GM23338 (cell line): ENCODE data around the gene FOXP4. TPM values are rescaled to one million over a fixed set of nuclear protein-coding genes. Genes with fewer than 3 reads are reported as not detected.

Experiments
- ATAC-seq: fragments of 200-7000 bp; cut with Tn5 transposase; 3 replicates; pipeline ENCODE4 v1.9.1; 2020
- DNase-seq: peaks from one replicate; pipeline ENCODE4 v3.0.0-alpha.2; 2015; ENCODE audit warnings: low spot score
- H2AFZ ChIP-seq: fragments of 200-600 bp; sonication (generic); 2 replicates; pipeline ENCODE4 v1.8.0; 2016; ENCODE audit warnings: antibody characterized with exemption, mild to moderate bottlenecking, moderate library complexity
- H3F3A ChIP-seq: fragments of 200-600 bp; sonication (generic); replicated peaks from 2 replicates; pipeline ENCODE4 v1.8.0; 2017; ENCODE audit warnings: antibody characterized with exemption, mixed run types, low read depth
- H3K27ac ChIP-seq: fragments of 200-600 bp; sonication (generic); 2 replicates; pipeline ENCODE4 v1.6.1; 2016; ENCODE audit warnings: low read depth
- H3K27me3 ChIP-seq: fragments of 200-600 bp; sonication (generic); 2 replicates; pipeline ENCODE4 v1.8.0; 2016; ENCODE audit warnings: mild to moderate bottlenecking, mixed run types, moderate library complexity; ENCODE audit not compliant: insufficient read depth
- H3K36me3 ChIP-seq: fragments of 200-600 bp; sonication (generic); 2 replicates; pipeline ENCODE4 v1.8.0; 2016; ENCODE audit warnings: mild to moderate bottlenecking; ENCODE audit not compliant: insufficient read depth
- H3K4me1 ChIP-seq: fragments of 200-600 bp; sonication (generic); 2 replicates; pipeline ENCODE4 v1.8.0; 2016; ENCODE audit warnings: mild to moderate bottlenecking, moderate library complexity; ENCODE audit not compliant: insufficient read depth
- H3K4me2 ChIP-seq: fragments of 200-600 bp; sonication (generic); 2 replicates; pipeline ENCODE4 v1.7.1; 2017; ENCODE audit warnings: mixed run types
- H3K4me3 ChIP-seq: fragments of 200-600 bp; sonication (generic); 2 replicates; pipeline ENCODE4 v1.6.1; 2016; ENCODE audit warnings: mixed run types
- H3K79me2 ChIP-seq: fragments of 200-600 bp; sonication (generic); replicated peaks from 2 replicates; pipeline ENCODE4 v1.8.0; 2017; ENCODE audit warnings: mild to moderate bottlenecking; ENCODE audit not compliant: insufficient read depth
- H3K9me2 ChIP-seq: fragments of 200-600 bp; sonication (generic); 2 replicates; pipeline ENCODE4 v1.8.0; 2017; ENCODE audit not compliant: insufficient read depth
- H4K20me1 ChIP-seq: fragments of 200-600 bp; sonication (generic); replicated peaks from 2 replicates; pipeline ENCODE4 v1.8.0; 2017; ENCODE audit warnings: mild to moderate bottlenecking; ENCODE audit not compliant: insufficient read depth
- H3K27ac Mint-ChIP-seq: 2 replicates; pipeline ENCODE4 v1.8.0; 2020; ENCODE audit warnings: inconsistent platforms, mild to moderate bottlenecking, moderate library complexity, mixed read lengths
- H3K27me3 Mint-ChIP-seq: 3 replicates; pipeline ENCODE4 v1.8.0; 2022; ENCODE audit warnings: low read depth, mild to moderate bottlenecking, moderate library complexity, mixed read lengths, inconsistent platforms; ENCODE audit not compliant: insufficient read depth, poor library complexity
- H3K36me3 Mint-ChIP-seq: 3 replicates; pipeline ENCODE4 v1.8.0; 2021; ENCODE audit warnings: low read depth, mild to moderate bottlenecking, inconsistent platforms, moderate library complexity, mixed read lengths
- H3K4me1 Mint-ChIP-seq: 3 replicates; pipeline ENCODE4 v1.8.0; 2020; ENCODE audit warnings: mild to moderate bottlenecking, inconsistent platforms, mixed read lengths
- H3K4me3 Mint-ChIP-seq: 3 replicates; pipeline ENCODE4 v1.8.0; 2021; ENCODE audit warnings: moderate library complexity, mild to moderate bottlenecking, inconsistent platforms, mixed read lengths
- H3K9me3 Mint-ChIP-seq: 3 replicates; pipeline ENCODE4 v1.8.0; 2020; ENCODE audit warnings: moderate library complexity, mild to moderate bottlenecking, inconsistent platforms, mixed read lengths
- CREB1 ChIP-seq: fragments of 250-450 bp; sonication (Bioruptor Pico); IDR thresholded peaks from 2 replicates; pipeline ENCODE4 v1.5.0; 2020; ENCODE audit warnings: low read depth, mild to moderate bottlenecking, moderate library complexity
- ETS1 ChIP-seq: IDR thresholded peaks from 2 replicates; pipeline ENCODE4 v1.6.1; 2016; ENCODE audit warnings: antibody characterized with exemption
- EZH2 ChIP-seq: fragments of 200-600 bp; sonication (generic); IDR thresholded peaks from one replicate; pipeline ENCODE4 v1.8.0; 2017; ENCODE audit warnings: antibody characterized with exemption, mild to moderate bottlenecking, low read depth; ENCODE audit not compliant: unreplicated experiment
- EZH2phosphoT487 ChIP-seq: fragments of 200-600 bp; sonication (generic); IDR thresholded peaks from one replicate; pipeline ENCODE4 v1.8.1; 2018; ENCODE audit warnings: antibody characterized with exemption; ENCODE audit not compliant: unreplicated experiment
- JUNB ChIP-seq: IDR thresholded peaks from one replicate; pipeline ENCODE4 v1.6.1; 2016; ENCODE audit warnings: antibody characterized with exemption; ENCODE audit not compliant: unreplicated experiment
- NANOG ChIP-seq: IDR thresholded peaks from 2 replicates; pipeline ENCODE4 v1.6.1; 2016; ENCODE audit warnings: antibody characterized with exemption, borderline replicate concordance
- POLR2AphosphoS5 ChIP-seq: IDR thresholded peaks from 2 replicates; pipeline ENCODE4 v1.6.1; 2016; ENCODE audit warnings: antibody characterized with exemption, low read depth
- STAT1 ChIP-seq: IDR thresholded peaks from one replicate; pipeline ENCODE4 v1.6.1; 2016; ENCODE audit warnings: antibody characterized with exemption; ENCODE audit not compliant: unreplicated experiment
- ZNF114 ChIP-seq: fragments of 250-450 bp; sonication (Bioruptor Pico); IDR thresholded peaks from 2 replicates; pipeline ENCODE4 v1.5.0; 2020; ENCODE audit warnings: mild to moderate bottlenecking, moderate library complexity
- ZNF331 ChIP-seq: fragments of 250-450 bp; sonication (Bioruptor Pico); IDR thresholded peaks from 2 replicates; pipeline ENCODE4 v1.5.0; 2020; ENCODE audit warnings: low read depth, mild to moderate bottlenecking, moderate library complexity
- polyA plus RNA-seq: library from polyadenylated mRNA; unstranded; fragments of >200 nt; fragmentation: Nextera tagmentation; extraction: Ambion mirVana; gene quantifications from 2 replicates; pipeline ENCODE4 v1.2.1, GENCODE V29; 2016
- total RNA-seq: library from RNA; depleted of rRNA; stranded (reverse); fragments of >200 nt; shearing (Covaris generic); gene quantifications from 2 replicates; pipeline ENCODE4 v1.2.3, GENCODE V29; 2014
- TF ChIP-seq, protein P1 (sequence below): fragments of 250-450 bp; sonication (Bioruptor Pico); IDR thresholded peaks from 2 replicates; pipeline ENCODE4 v1.5.0; 2020; ENCODE audit warnings: mild to moderate bottlenecking, moderate library complexity
- TF ChIP-seq, protein P2 (sequence below): IDR thresholded peaks from one replicate; pipeline ENCODE4 v1.6.1; 2018; ENCODE audit warnings: antibody characterized with exemption; ENCODE audit not compliant: unreplicated experiment
- TF ChIP-seq, protein P3 (sequence below), 2 experiments: fragments of 200-600 bp in 1 of 2; sonication (generic) in 1 of 2; conservative IDR thresholded peaks; 2 replicates each; pipeline versions ENCODE4 v1.5.1 to v1.6.1; 2016 to 2017; ENCODE audit warnings: antibody characterized with exemption in 2 of 2, low read depth in 2 of 2, mild to moderate bottlenecking in 2 of 2, moderate library complexity in 1 of 2

Gene FOXP4
- total and polyA plus RNA-seq, 2 experiments from 2014 or later: 5.1 to 13.5 TPM

- Mint-ChIP-seq H3K27ac (no peak overlapping the region), H3K4me1 (peaks cover 30% of the 10 kb centered on the region), H3K4me3 (no peak overlapping the region), H3K36me3 (peaks cover 50% of the 10 kb centered on the region), H3K9me3 (no peaks in the 10 kb centered on the region), H3K27me3 (peaks cover 5% of the 10 kb centered on the region)
- Histone ChIP-seq H2AFZ (no peak overlapping the region), H3K36me3 (no peaks in the 10 kb centered on the region), H4K20me1 (peaks cover 6% of the 10 kb centered on the region; the same call in 1 of the 2 replicates), H3K9me2 (no peaks in the 10 kb centered on the region), H3K4me2 (no peak overlapping the region), H3K27me3 (0 out of 2 replicates have a peak, but pooled peaks cover 6% of the 10 kb centered on the region), H3K27ac (no peak overlapping the region), H3K4me1 (peaks cover 26% of the 10 kb centered on the region), H3K4me3 (no peak overlapping the region), H3F3A (no peaks in the 10 kb centered on the region), H3K79me2 (no peaks in the 10 kb centered on the region)
- ATAC-seq: no peak
- DNase-seq: no peak
- TF ChIP-seq STAT1 (no peak), ZNF331 (CRISPR knock-in tag) (no peak), POLR2AphosphoS5 (no peak), JUNB (no peak), ETS1 (no peak), NANOG (no peak), ZNF114 (CRISPR knock-in tag) (no peak), EZH2 (no peak), EZH2phosphoT487 (no peak), CREB1 (no peak)
- TF ChIP-seq, protein P1, sequence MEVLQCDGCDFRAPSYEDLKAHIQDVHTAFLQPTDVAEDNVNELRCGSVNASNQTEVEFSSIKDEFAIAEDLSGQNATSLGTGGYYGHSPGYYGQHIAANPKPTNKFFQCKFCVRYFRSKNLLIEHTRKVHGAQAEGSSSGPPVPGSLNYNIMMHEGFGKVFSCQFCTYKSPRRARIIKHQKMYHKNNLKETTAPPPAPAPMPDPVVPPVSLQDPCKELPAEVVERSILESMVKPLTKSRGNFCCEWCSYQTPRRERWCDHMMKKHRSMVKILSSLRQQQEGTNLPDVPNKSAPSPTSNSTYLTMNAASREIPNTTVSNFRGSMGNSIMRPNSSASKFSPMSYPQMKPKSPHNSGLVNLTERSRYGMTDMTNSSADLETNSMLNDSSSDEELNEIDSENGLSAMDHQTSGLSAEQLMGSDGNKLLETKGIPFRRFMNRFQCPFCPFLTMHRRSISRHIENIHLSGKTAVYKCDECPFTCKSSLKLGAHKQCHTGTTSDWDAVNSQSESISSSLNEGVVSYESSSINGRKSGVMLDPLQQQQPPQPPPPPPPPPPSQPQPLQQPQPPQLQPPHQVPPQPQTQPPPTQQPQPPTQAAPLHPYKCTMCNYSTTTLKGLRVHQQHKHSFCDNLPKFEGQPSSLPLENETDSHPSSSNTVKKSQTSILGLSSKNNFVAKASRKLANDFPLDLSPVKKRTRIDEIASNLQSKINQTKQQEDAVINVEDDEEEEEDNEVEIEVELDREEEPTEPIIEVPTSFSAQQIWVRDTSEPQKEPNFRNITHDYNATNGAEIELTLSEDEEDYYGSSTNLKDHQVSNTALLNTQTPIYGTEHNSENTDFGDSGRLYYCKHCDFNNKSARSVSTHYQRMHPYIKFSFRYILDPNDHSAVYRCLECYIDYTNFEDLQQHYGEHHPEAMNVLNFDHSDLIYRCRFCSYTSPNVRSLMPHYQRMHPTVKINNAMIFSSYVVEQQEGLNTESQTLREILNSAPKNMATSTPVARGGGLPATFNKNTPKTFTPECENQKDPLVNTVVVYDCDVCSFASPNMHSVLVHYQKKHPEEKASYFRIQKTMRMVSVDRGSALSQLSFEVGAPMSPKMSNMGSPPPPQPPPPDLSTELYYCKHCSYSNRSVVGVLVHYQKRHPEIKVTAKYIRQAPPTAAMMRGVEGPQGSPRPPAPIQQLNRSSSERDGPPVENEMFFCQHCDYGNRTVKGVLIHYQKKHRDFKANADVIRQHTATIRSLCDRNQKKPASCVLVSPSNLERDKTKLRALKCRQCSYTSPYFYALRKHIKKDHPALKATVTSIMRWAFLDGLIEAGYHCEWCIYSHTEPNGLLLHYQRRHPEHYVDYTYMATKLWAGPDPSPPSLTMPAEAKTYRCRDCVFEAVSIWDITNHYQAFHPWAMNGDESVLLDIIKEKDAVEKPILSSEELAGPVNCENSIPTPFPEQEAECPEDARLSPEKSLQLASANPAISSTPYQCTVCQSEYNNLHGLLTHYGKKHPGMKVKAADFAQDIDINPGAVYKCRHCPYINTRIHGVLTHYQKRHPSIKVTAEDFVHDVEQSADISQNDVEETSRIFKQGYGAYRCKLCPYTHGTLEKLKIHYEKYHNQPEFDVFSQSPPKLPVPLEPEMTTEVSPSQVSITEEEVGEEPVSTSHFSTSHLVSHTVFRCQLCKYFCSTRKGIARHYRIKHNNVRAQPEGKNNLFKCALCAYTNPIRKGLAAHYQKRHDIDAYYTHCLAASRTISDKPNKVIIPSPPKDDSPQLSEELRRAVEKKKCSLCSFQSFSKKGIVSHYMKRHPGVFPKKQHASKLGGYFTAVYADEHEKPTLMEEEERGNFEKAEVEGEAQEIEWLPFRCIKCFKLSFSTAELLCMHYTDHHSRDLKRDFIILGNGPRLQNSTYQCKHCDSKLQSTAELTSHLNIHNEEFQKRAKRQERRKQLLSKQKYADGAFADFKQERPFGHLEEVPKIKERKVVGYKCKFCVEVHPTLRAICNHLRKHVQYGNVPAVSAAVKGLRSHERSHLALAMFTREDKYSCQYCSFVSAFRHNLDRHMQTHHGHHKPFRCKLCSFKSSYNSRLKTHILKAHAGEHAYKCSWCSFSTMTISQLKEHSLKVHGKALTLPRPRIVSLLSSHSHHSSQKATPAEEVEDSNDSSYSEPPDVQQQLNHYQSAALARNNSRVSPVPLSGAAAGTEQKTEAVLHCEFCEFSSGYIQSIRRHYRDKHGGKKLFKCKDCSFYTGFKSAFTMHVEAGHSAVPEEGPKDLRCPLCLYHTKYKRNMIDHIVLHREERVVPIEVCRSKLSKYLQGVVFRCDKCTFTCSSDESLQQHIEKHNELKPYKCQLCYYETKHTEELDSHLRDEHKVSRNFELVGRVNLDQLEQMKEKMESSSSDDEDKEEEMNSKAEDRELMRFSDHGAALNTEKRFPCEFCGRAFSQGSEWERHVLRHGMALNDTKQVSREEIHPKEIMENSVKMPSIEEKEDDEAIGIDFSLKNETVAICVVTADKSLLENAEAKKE (CRISPR knock-in tag): no peak
- TF ChIP-seq, protein P2, sequence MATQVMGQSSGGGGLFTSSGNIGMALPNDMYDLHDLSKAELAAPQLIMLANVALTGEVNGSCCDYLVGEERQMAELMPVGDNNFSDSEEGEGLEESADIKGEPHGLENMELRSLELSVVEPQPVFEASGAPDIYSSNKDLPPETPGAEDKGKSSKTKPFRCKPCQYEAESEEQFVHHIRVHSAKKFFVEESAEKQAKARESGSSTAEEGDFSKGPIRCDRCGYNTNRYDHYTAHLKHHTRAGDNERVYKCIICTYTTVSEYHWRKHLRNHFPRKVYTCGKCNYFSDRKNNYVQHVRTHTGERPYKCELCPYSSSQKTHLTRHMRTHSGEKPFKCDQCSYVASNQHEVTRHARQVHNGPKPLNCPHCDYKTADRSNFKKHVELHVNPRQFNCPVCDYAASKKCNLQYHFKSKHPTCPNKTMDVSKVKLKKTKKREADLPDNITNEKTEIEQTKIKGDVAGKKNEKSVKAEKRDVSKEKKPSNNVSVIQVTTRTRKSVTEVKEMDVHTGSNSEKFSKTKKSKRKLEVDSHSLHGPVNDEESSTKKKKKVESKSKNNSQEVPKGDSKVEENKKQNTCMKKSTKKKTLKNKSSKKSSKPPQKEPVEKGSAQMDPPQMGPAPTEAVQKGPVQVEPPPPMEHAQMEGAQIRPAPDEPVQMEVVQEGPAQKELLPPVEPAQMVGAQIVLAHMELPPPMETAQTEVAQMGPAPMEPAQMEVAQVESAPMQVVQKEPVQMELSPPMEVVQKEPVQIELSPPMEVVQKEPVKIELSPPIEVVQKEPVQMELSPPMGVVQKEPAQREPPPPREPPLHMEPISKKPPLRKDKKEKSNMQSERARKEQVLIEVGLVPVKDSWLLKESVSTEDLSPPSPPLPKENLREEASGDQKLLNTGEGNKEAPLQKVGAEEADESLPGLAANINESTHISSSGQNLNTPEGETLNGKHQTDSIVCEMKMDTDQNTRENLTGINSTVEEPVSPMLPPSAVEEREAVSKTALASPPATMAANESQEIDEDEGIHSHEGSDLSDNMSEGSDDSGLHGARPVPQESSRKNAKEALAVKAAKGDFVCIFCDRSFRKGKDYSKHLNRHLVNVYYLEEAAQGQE: no peak
- TF ChIP-seq, protein P3, sequence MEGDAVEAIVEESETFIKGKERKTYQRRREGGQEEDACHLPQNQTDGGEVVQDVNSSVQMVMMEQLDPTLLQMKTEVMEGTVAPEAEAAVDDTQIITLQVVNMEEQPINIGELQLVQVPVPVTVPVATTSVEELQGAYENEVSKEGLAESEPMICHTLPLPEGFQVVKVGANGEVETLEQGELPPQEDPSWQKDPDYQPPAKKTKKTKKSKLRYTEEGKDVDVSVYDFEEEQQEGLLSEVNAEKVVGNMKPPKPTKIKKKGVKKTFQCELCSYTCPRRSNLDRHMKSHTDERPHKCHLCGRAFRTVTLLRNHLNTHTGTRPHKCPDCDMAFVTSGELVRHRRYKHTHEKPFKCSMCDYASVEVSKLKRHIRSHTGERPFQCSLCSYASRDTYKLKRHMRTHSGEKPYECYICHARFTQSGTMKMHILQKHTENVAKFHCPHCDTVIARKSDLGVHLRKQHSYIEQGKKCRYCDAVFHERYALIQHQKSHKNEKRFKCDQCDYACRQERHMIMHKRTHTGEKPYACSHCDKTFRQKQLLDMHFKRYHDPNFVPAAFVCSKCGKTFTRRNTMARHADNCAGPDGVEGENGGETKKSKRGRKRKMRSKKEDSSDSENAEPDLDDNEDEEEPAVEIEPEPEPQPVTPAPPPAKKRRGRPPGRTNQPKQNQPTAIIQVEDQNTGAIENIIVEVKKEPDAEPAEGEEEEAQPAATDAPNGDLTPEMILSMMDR (conservative IDR thresholded peaks at IDR 0.05; ENCODE audit: low read depth in 2 of 2): no peak
Observed at GRCh38 chr6:41648070-41648585, 101.9 kb downstream of the FOXP4 start.
